RWPE1 (cell line): Measurements from ENCODE around the gene MAL.

Experiments
- CTCF ChIA-PET: fragments of 350-600 bp; sonication (Branson Sonifier 250); formaldehyde crosslinking; extraction: SDS; loops from one replicate; lab custom pipeline; 2021; lab: Yijun Ruan, JAX
- POLR2A ChIA-PET: fragments of 400-600 bp; formaldehyde crosslinking; extraction: SDS; loops from one replicate; lab custom pipeline; 2020; ENCODE audit warnings: antibody characterized with exemption; ENCODE audit not compliant: low non-redundant PET; lab: Yijun Ruan, JAX
- DNase-seq: peaks from one replicate; pipeline ENCODE4 v3.0.0; 2012; ENCODE audit warnings: low spot score
- H3K27ac ChIP-seq: fragments of 450-650 bp; 2 replicates; pipeline ENCODE4 v1.5.1; 2017
- CTCF ChIP-seq: fragments of 450-650 bp; conservative IDR thresholded peaks from 2 replicates; pipeline ENCODE4 v1.5.1; 2017; ENCODE audit warnings: low read depth, mild to moderate bottlenecking

The MAL gene

GRCh38 chr2:95008306-95008705 lies 17.2 kb upstream of the MAL start:
- ChIA-PET CTCF (interaction anchor here (1.2 kb wide), 1 partner anchor 69 kb away, joined by 4 read pairs; no protein-coding TSS in a partner anchor), POLR2A (no interaction called here)
- no peak for TF ChIP-seq CTCF
- DNase-seq, result no peak
- H3K27ac ChIP-seq, result no peak overlapping the region

GRCh38 chr2:95008996-95009395 lies 16.5 kb upstream of the MAL start:
- no peak for TF ChIP-seq CTCF
- ChIA-PET POLR2A (no interaction called here), CTCF (interaction anchor here (1.3 kb wide), 1 partner anchor 14 kb away, joined by 3 read pairs; no protein-coding TSS in a partner anchor)
- no peak for DNase-seq
- no peak overlapping the region for H3K27ac ChIP-seq

- H3K27ac ChIP-seq, result no peak overlapping the region
- no peak for DNase-seq
- ChIA-PET POLR2A (no interaction called here), CTCF (interaction anchor here (1.3 kb wide), 1 partner anchor 14 kb away, joined by 3 read pairs; no protein-coding TSS in a partner anchor)
- TF ChIP-seq CTCF, result no peak
Measured at GRCh38 chr2:95009412-95009811, 16.1 kb upstream of the MAL start.

GRCh38 chr2:95010126-95010525 lies 15.4 kb upstream of the MAL start:
- TF ChIP-seq CTCF, result no peak
- ChIA-PET POLR2A (no interaction called here), CTCF (interaction anchor here (1.3 kb wide), 1 partner anchor 13 kb away, joined by 3 read pairs; no protein-coding TSS in a partner anchor)
- no peak overlapping the region for H3K27ac ChIP-seq
- DNase-seq, result no peak

GRCh38 chr2:95010718-95011117 lies 14.8 kb upstream of the MAL start:
- ChIA-PET POLR2A (no interaction called here), CTCF (interaction anchor here (0.7 kb wide), 1 partner anchor 69 kb away, joined by 3 read pairs; no protein-coding TSS in a partner anchor)
- no peak for DNase-seq
- TF ChIP-seq CTCF, result no peak
- H3K27ac ChIP-seq, result no peak overlapping the region

- no peak overlapping the region for H3K27ac ChIP-seq
- CTCF ChIA-PET, result interaction anchor here (0.7 to 1.4 kb wide), 4 partner anchors 9 to 28 kb away, joined by 3 to 4 read pairs (median 4); no protein-coding TSS in a partner anchor
- TF ChIP-seq CTCF, result no peak
- POLR2A ChIA-PET, result no interaction called here
- no peak for DNase-seq
Measured at GRCh38 chr2:95012881-95013550, 12.5 kb upstream of the MAL start.
